Measurements from ENCODE around the gene CYP4B1. TPM values are rescaled to one million over a fixed set of nuclear protein-coding genes. Genes with fewer than 3 reads are reported as not detected.

The CYP4B1 gene
- total RNA-seq, 1 experiment from 2014 or later, result 0.30 TPM

GRCh38 chr1:46809071-46809470 is 10.2 kb downstream of the CYP4B1 start:
- ChIA-PET RAD21 (ENCODE audit: low non-redundant PET in 1 of 2, low total read pairs in 2 of 2, uncharacterized antibody in 2 of 2, unreplicated experiment in 2 of 2) (no interaction called here), CTCF (no interaction called here), POLR2A (no interaction called here)
- H3K9me2 ChIP-seq (ENCODE audit: insufficient read depth), result no peaks in the 10 kb centered on the region
- H3K27ac ChIP-seq (ENCODE audit: low read depth, low read length), result no peak overlapping the region
- no peak for ATAC-seq
- H3K79me2 ChIP-seq (ENCODE audit: insufficient read depth, low read length), result no peaks in the 10 kb centered on the region
- no peaks in the 10 kb centered on the region for H3K9me3 ChIP-seq (ENCODE audit: control insufficient read depth in 1 of 2, insufficient read depth in 1 of 2, low read depth in 1 of 2, low read length in 2 of 2)
- no TSS peak for BruUV-seq (replicated peaks)
- H3K4me3 ChIP-seq (replicated peaks in 1 of 2; ENCODE audit: low read depth in 1 of 2, low read length in 2 of 2), result no peak overlapping the region
- intact Hi-C loops (cut with micrococcal nuclease), result no loop called here
- no peaks in the 10 kb centered on the region for H4K20me1 ChIP-seq (ENCODE audit: insufficient read depth)
- H3K36me3 ChIP-seq (ENCODE audit: control insufficient read depth in 1 of 2, insufficient read depth in 2 of 2, low read length in 2 of 2), result no peaks in the 10 kb centered on the region
- TF ChIP-seq, protein P1, sequence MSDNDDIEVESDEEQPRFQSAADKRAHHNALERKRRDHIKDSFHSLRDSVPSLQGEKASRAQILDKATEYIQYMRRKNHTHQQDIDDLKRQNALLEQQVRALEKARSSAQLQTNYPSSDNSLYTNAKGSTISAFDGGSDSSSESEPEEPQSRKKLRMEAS (IDR thresholded peaks at IDR 0.05), result no peak
- TF ChIP-seq ZFX (IDR thresholded peaks at IDR 0.05), result no peak
- no peak for TF ChIP-seq ELF1 (IDR thresholded peaks at IDR 0.05; ENCODE audit: borderline replicate concordance, low read depth)
- no peaks in the 10 kb centered on the region for H3K4me1 ChIP-seq (ENCODE audit: control insufficient read depth in 1 of 2, insufficient read depth in 2 of 2, low read length in 2 of 2)
- no peak overlapping the region for H3K4me2 ChIP-seq (ENCODE audit: low read length)
- no peak overlapping the region for H3K9ac ChIP-seq (ENCODE audit: low read length)
- H2AFZ ChIP-seq (ENCODE audit: low read depth, low read length, poor library complexity, severe bottlenecking), result no peak overlapping the region
- no peak for DNase-seq (ENCODE audit: low read depth, low spot score)
- peaks cover 21% of the 10 kb centered on the region; the same call in 1 of the 2 replicates for H3K27me3 ChIP-seq (ENCODE audit: insufficient read depth, low read length)

- Histone ChIP-seq H3K36me3 (ENCODE audit: control insufficient read depth in 1 of 2, insufficient read depth in 2 of 2, low read length in 2 of 2) (no peaks in the 10 kb centered on the region), H2AFZ (ENCODE audit: low read depth, low read length, poor library complexity, severe bottlenecking) (no peak overlapping the region), H3K27me3 (ENCODE audit: insufficient read depth, low read length) (peaks cover 21% of the 10 kb centered on the region; the same call in 1 of the 2 replicates), H3K4me1 (ENCODE audit: control insufficient read depth in 1 of 2, insufficient read depth in 2 of 2, low read length in 2 of 2) (no peaks in the 10 kb centered on the region), H3K27ac (ENCODE audit: low read depth, low read length) (no peak overlapping the region), H3K9ac (ENCODE audit: low read length) (no peak overlapping the region), H3K9me3 (ENCODE audit: control insufficient read depth in 1 of 2, insufficient read depth in 1 of 2, low read depth in 1 of 2, low read length in 2 of 2) (no peaks in the 10 kb centered on the region), H3K79me2 (ENCODE audit: insufficient read depth, low read length) (no peaks in the 10 kb centered on the region), H3K9me2 (ENCODE audit: insufficient read depth) (no peaks in the 10 kb centered on the region), H3K4me3 (replicated peaks in 1 of 2; ENCODE audit: low read depth in 1 of 2, low read length in 2 of 2) (no peak overlapping the region), H4K20me1 (ENCODE audit: insufficient read depth) (no peaks in the 10 kb centered on the region), H3K4me2 (ENCODE audit: low read length) (no peak overlapping the region)
- POLR2A ChIA-PET, result no interaction called here
- DNase-seq (ENCODE audit: low read depth, low spot score) (no peak), ATAC-seq (no peak)
- no TSS peak for BruUV-seq (replicated peaks)
- RAD21 ChIA-PET (ENCODE audit: low non-redundant PET in 1 of 2, low total read pairs in 2 of 2, uncharacterized antibody in 2 of 2, unreplicated experiment in 2 of 2), result no interaction called here
- CTCF ChIA-PET, result no interaction called here
- intact Hi-C loops (cut with micrococcal nuclease), result no loop called here
- TF ChIP-seq, protein P2, sequence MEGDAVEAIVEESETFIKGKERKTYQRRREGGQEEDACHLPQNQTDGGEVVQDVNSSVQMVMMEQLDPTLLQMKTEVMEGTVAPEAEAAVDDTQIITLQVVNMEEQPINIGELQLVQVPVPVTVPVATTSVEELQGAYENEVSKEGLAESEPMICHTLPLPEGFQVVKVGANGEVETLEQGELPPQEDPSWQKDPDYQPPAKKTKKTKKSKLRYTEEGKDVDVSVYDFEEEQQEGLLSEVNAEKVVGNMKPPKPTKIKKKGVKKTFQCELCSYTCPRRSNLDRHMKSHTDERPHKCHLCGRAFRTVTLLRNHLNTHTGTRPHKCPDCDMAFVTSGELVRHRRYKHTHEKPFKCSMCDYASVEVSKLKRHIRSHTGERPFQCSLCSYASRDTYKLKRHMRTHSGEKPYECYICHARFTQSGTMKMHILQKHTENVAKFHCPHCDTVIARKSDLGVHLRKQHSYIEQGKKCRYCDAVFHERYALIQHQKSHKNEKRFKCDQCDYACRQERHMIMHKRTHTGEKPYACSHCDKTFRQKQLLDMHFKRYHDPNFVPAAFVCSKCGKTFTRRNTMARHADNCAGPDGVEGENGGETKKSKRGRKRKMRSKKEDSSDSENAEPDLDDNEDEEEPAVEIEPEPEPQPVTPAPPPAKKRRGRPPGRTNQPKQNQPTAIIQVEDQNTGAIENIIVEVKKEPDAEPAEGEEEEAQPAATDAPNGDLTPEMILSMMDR (IDR thresholded peaks at IDR 0.05 in 2 of 3, conservative IDR thresholded peaks at IDR 0.05 in 1 of 3; ENCODE audit: borderline replicate concordance in 1 of 3, insufficient read depth in 1 of 3, low read depth in 2 of 3, low read length in 2 of 3), result no peak
- TF ChIP-seq ZNF274 (IDR thresholded peaks at IDR 0.05; ENCODE audit: low read depth, low read length), result no peak
- TF ChIP-seq RAD21 (IDR thresholded peaks at IDR 0.05; ENCODE audit: low read depth), result no peak
- TF ChIP-seq, protein P1 (IDR thresholded peaks at IDR 0.05), result no peak
- no peak for TF ChIP-seq SP1 (IDR thresholded peaks at IDR 0.05; ENCODE audit: low read depth)
- no peak for TF ChIP-seq POLR2AphosphoS5 (IDR thresholded peaks at IDR 0.05; ENCODE audit: low read depth, low read length)
- no peak for TF ChIP-seq POLR2A (IDR thresholded peaks at IDR 0.05; ENCODE audit: borderline replicate concordance, extremely low read depth, insufficient read depth, insufficient read length)
- no peak for TF ChIP-seq TCF7L2 (IDR thresholded peaks at IDR 0.05; ENCODE audit: borderline replicate concordance, extremely low read depth, insufficient read depth, insufficient read length)
- TF ChIP-seq, protein P3, sequence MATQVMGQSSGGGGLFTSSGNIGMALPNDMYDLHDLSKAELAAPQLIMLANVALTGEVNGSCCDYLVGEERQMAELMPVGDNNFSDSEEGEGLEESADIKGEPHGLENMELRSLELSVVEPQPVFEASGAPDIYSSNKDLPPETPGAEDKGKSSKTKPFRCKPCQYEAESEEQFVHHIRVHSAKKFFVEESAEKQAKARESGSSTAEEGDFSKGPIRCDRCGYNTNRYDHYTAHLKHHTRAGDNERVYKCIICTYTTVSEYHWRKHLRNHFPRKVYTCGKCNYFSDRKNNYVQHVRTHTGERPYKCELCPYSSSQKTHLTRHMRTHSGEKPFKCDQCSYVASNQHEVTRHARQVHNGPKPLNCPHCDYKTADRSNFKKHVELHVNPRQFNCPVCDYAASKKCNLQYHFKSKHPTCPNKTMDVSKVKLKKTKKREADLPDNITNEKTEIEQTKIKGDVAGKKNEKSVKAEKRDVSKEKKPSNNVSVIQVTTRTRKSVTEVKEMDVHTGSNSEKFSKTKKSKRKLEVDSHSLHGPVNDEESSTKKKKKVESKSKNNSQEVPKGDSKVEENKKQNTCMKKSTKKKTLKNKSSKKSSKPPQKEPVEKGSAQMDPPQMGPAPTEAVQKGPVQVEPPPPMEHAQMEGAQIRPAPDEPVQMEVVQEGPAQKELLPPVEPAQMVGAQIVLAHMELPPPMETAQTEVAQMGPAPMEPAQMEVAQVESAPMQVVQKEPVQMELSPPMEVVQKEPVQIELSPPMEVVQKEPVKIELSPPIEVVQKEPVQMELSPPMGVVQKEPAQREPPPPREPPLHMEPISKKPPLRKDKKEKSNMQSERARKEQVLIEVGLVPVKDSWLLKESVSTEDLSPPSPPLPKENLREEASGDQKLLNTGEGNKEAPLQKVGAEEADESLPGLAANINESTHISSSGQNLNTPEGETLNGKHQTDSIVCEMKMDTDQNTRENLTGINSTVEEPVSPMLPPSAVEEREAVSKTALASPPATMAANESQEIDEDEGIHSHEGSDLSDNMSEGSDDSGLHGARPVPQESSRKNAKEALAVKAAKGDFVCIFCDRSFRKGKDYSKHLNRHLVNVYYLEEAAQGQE (IDR thresholded peaks at IDR 0.05; ENCODE audit: low read depth), result no peak
- no peak for TF ChIP-seq ELF1 (IDR thresholded peaks at IDR 0.05; ENCODE audit: borderline replicate concordance, low read depth)
- TF ChIP-seq SRF (IDR thresholded peaks at IDR 0.05; ENCODE audit: low read depth), result no peak
- no peak for TF ChIP-seq EZH2 (IDR thresholded peaks at IDR 0.05)
These were observed 11.1 kb downstream of the CYP4B1 start for GRCh38 chr1:46809904-46810303.
